OCI-LY1 (cell line): ENCODE measurements around the gene NEUROD4.

Experiments
- H2AFZ ChIP-seq: fragments of 200-600 bp; sonication (generic), shearing (Covaris generic); 2 replicates; pipeline ENCODE4 v1.6.0; 2014; ENCODE audit warnings: antibody characterized with exemption, mild to moderate bottlenecking, low read length
- H3F3A ChIP-seq: fragments of 200-600 bp; sonication (generic), shearing (Covaris generic); 2 replicates; pipeline ENCODE4 v1.6.0; 2014; ENCODE audit warnings: mild to moderate bottlenecking, antibody characterized with exemption, low read length, moderate library complexity; ENCODE audit not compliant: insufficient read depth
- H3K27ac ChIP-seq: fragments of 200-600 bp; sonication (generic); 2 replicates; pipeline ENCODE4 v1.5.1; 2014; ENCODE audit warnings: low read length, mixed run types, mild to moderate bottlenecking, low read depth; ENCODE audit not compliant: poor library complexity, severe bottlenecking
- H3K27me3 ChIP-seq: fragments of 200-600 bp; sonication (generic); 2 replicates; pipeline ENCODE4 v1.6.0; 2014; ENCODE audit warnings: antibody characterized with exemption, mild to moderate bottlenecking, low read length, moderate library complexity; ENCODE audit not compliant: insufficient read depth
- H3K36me3 ChIP-seq: fragments of 200-600 bp; sonication (generic); 2 replicates; pipeline ENCODE4 v1.6.1; 2014; ENCODE audit warnings: mild to moderate bottlenecking, antibody characterized with exemption, low read length, moderate library complexity, mixed read lengths; ENCODE audit not compliant: insufficient read depth
- H3K4me1 ChIP-seq: fragments of 200-600 bp; sonication (generic); 2 replicates; pipeline ENCODE4 v1.5.1; 2014; ENCODE audit warnings: mild to moderate bottlenecking, low read length, moderate library complexity; ENCODE audit not compliant: insufficient read depth, severe bottlenecking
- H3K4me2 ChIP-seq: fragments of 200-600 bp; sonication (generic), shearing (Covaris generic); 2 replicates; pipeline ENCODE4 v1.6.1; 2014; ENCODE audit warnings: low read length
- H3K4me3 ChIP-seq: fragments of 200-600 bp; sonication (generic); 2 replicates; pipeline ENCODE4 v1.5.1; 2014; ENCODE audit warnings: low read length, low read depth, mild to moderate bottlenecking, mixed read lengths; ENCODE audit not compliant: poor library complexity, severe bottlenecking
- H3K79me2 ChIP-seq: fragments of 200-600 bp; shearing (Covaris generic); 2 replicates; pipeline ENCODE4 v1.6.1; 2016; ENCODE audit warnings: mixed run types, low read length, mixed read lengths; ENCODE audit not compliant: insufficient read depth
- H3K9ac ChIP-seq: fragments of 200-600 bp; sonication (generic), shearing (Covaris generic); 2 replicates; pipeline ENCODE4 v1.6.1; 2014; ENCODE audit warnings: mild to moderate bottlenecking, low read length, mixed read lengths
- H3K9me2 ChIP-seq: fragments of 200-600 bp; sonication (generic), shearing (Covaris generic); 2 replicates; pipeline ENCODE4 v1.6.1; 2014; ENCODE audit warnings: low read depth, mild to moderate bottlenecking, low read length, mixed read lengths
- H3K9me3 ChIP-seq: fragments of 200-600 bp; shearing (Covaris generic); 2 replicates; pipeline ENCODE4 v1.6.1; 2014; ENCODE audit warnings: low read length, mixed read lengths
- H4K20me1 ChIP-seq: fragments of 200-600 bp; sonication (generic), shearing (Covaris generic); 2 replicates; pipeline ENCODE4 v1.6.0; 2016; ENCODE audit warnings: mild to moderate bottlenecking, low read length; ENCODE audit not compliant: insufficient read depth
- EZH2 ChIP-seq: fragments of 200-600 bp; sonication (generic), shearing (Covaris generic); IDR thresholded peaks from 2 replicates; pipeline ENCODE4 v1.8.0; 2017; ENCODE audit warnings: borderline replicate concordance, mixed run types, mild to moderate bottlenecking, antibody characterized with exemption, low read length, moderate library complexity, mixed read lengths
- TF ChIP-seq, protein P1 (sequence below): fragments of 200-600 bp; sonication (generic), shearing (Covaris generic); IDR thresholded peaks from 2 replicates; pipeline ENCODE4 v1.5.1; 2017; ENCODE audit warnings: mild to moderate bottlenecking, antibody characterized with exemption, low read length, moderate library complexity, mixed read lengths

NEUROD4 gene

DNA sequence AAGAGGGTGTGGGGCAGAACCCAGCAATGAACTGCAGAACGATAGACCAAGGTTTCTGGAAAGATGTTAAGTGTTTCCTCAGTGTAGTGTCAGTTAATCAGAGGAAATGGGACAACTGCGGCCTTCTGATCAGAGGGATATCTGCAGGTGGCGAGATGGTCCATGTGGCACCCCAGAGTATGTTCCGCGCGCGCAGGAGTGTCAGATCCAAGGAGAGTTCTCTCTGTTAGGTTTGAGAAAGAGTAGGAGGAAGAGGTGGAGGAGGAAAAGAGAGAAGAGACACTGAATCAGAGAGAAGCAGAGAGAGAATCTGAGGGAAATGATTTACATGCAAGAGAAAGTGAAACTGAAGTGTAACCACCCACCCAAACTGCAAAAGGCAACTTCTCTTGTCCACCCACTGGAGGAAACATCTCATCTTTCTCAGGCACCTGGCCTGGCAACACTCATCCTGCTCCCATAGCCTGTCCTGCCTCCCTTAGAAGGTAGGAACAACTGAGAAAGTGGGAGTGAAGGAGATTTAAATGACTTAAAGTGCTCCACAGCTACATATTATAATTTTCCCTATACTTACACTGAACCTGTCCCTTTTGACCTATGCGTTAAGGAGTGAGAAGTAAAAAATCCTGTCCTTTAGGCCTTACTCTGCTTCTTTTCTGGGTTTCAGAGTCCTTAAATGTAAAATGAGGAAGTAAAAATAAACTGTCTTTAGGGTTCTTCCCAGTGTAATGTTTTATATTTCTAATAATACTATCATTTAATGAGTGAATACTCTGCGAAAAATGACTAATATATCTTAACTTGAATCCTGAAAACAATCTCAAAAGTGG is 28.4 kb upstream of the NEUROD4 start:
- TF ChIP-seq, protein P1, sequence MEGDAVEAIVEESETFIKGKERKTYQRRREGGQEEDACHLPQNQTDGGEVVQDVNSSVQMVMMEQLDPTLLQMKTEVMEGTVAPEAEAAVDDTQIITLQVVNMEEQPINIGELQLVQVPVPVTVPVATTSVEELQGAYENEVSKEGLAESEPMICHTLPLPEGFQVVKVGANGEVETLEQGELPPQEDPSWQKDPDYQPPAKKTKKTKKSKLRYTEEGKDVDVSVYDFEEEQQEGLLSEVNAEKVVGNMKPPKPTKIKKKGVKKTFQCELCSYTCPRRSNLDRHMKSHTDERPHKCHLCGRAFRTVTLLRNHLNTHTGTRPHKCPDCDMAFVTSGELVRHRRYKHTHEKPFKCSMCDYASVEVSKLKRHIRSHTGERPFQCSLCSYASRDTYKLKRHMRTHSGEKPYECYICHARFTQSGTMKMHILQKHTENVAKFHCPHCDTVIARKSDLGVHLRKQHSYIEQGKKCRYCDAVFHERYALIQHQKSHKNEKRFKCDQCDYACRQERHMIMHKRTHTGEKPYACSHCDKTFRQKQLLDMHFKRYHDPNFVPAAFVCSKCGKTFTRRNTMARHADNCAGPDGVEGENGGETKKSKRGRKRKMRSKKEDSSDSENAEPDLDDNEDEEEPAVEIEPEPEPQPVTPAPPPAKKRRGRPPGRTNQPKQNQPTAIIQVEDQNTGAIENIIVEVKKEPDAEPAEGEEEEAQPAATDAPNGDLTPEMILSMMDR, result no peak
- no peak for TF ChIP-seq EZH2
- peak overlapping the region; percentile 63 for H3K4me3 ChIP-seq
- peaks cover 62% of the 10 kb centered on the region for H3K4me1 ChIP-seq

DNA sequence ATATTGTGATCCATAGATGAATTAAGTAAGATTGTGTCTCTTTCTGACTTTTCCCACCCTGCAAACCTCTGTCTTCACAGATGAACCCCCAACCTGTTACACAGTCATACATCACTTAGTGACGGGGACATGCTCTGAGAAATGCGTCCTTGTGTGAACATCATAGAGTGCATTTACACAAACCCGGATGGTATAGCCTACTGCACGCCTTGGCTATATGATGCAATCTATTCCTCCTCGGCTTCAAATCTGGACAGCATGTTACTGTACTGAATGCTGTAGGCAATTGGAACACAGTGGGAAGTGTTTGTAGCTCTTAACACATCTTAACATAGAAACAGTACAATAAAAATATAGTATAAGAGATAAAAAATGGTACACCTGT is 27.8 kb upstream of the NEUROD4 start:
- no peaks in the 10 kb centered on the region for H4K20me1 ChIP-seq
- H3F3A ChIP-seq, result peaks cover 14% of the 10 kb centered on the region
- H3K9ac ChIP-seq, result peak overlapping the region; percentile 71
- peak overlapping the region; percentile 95 for H3K27ac ChIP-seq
- H3K27me3 ChIP-seq, result no peaks in the 10 kb centered on the region
- no peaks in the 10 kb centered on the region for H3K36me3 ChIP-seq
- H3K79me2 ChIP-seq, result no peaks in the 10 kb centered on the region
- no peaks in the 10 kb centered on the region for H3K9me2 ChIP-seq
- H2AFZ ChIP-seq, result no peak overlapping the region
- peaks cover 61% of the 10 kb centered on the region for H3K4me1 ChIP-seq
- peak overlapping the region; percentile 63 for H3K4me3 ChIP-seq
- TF ChIP-seq, protein P1, result no peak
- no peak for TF ChIP-seq EZH2
- H3K4me2 ChIP-seq, result peak overlapping the region; percentile 90
- H3K9me3 ChIP-seq, result no peaks in the 10 kb centered on the region

More for the DNA sequence above, 28.4 kb upstream of the NEUROD4 start:
- H3K27ac ChIP-seq, result peak overlapping the region; percentile 95
- peaks cover 14% of the 10 kb centered on the region for H3F3A ChIP-seq
- H3K36me3 ChIP-seq, result no peaks in the 10 kb centered on the region
- no peak overlapping the region for H2AFZ ChIP-seq
- peak overlapping the region; percentile 90 for H3K4me2 ChIP-seq
- H3K9ac ChIP-seq, result peak overlapping the region; percentile 71
- H3K79me2 ChIP-seq, result no peaks in the 10 kb centered on the region
- no peaks in the 10 kb centered on the region for H3K9me2 ChIP-seq
- H3K27me3 ChIP-seq, result no peaks in the 10 kb centered on the region
- H4K20me1 ChIP-seq, result no peaks in the 10 kb centered on the region
- no peaks in the 10 kb centered on the region for H3K9me3 ChIP-seq

DNA sequence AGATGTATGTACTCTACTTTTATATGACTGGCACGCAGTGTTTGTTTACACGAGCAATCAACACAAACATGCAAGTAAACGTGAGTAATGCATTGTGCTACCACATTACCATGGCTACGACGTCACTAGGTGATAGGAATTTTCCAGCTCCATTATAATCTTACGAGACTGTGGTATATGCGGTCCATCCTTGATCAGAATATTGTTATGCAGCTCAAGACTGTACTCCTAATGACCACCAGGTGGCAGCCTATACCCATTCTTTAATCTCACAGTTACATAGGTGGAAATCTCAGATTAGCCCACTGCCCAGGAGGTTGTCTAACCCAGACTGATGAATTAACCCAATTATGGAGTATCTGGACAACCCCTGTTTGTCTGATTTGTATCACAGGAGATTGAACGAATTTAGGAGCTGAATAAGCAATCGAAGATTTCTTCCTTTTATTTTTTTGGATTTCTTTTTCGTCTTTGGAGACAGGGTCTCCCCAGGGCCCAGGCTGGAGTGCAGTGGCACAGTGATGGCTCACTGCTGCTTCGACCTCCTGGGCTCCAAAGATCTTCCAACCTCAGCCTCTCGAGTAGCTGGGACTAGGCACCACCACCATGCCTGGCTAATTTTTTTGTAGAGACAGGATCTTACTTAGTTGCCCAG is 26.5 kb upstream of the NEUROD4 start:
- H3K4me2 ChIP-seq, result peak overlapping the region; percentile 36; the same call in 1 of the 2 replicates

More for the DNA sequence above, 26.5 kb upstream of the NEUROD4 start:
- Histone ChIP-seq H3K27ac (peak overlapping the region; percentile 95), H3K4me1 (peaks cover 49% of the 10 kb centered on the region), H3K36me3 (0 out of 2 replicates have a peak, but pooled peaks cover under 1% of the 10 kb centered on the region), H3K27me3 (no peaks in the 10 kb centered on the region), H3K9me2 (no peaks in the 10 kb centered on the region), H3K9ac (no peak overlapping the region), H3K4me3 (no peak overlapping the region), H4K20me1 (no peaks in the 10 kb centered on the region), H3K79me2 (no peaks in the 10 kb centered on the region), H2AFZ (no peak overlapping the region), H3K9me3 (no peaks in the 10 kb centered on the region), H3F3A (peaks cover 9% of the 10 kb centered on the region)
- TF ChIP-seq, protein P1, result peak; percentile 87
- no peak for TF ChIP-seq EZH2
